ENCODE results near the gene PYCR2. TPM values are rescaled to one million over a fixed set of nuclear protein-coding genes. Genes with fewer than 3 reads are reported as not detected.
"Not testable (repeated sequence)": the region's sequence is repeated elsewhere in the genome, so short reads cannot be mapped to it uniquely, and the experiment has no call there.

Gene PYCR2
- total RNA-seq, 1 donor from 2014 or later, result 19.5 TPM

GRCh38 chr1:225889743-225890142 lies 34.3 kb downstream of the PYCR2 start:
- peaks cover 5% of the 10 kb centered on the region for H3K27me3 ChIP-seq (ENCODE audit: control insufficient read depth, insufficient read depth, low read length)
- no peaks in the 10 kb centered on the region for H3K36me3 ChIP-seq (ENCODE audit: control insufficient read depth, insufficient read depth, low read length)
- no peak for DNase-seq (ENCODE audit: low read depth)
- TF ChIP-seq, protein P1, sequence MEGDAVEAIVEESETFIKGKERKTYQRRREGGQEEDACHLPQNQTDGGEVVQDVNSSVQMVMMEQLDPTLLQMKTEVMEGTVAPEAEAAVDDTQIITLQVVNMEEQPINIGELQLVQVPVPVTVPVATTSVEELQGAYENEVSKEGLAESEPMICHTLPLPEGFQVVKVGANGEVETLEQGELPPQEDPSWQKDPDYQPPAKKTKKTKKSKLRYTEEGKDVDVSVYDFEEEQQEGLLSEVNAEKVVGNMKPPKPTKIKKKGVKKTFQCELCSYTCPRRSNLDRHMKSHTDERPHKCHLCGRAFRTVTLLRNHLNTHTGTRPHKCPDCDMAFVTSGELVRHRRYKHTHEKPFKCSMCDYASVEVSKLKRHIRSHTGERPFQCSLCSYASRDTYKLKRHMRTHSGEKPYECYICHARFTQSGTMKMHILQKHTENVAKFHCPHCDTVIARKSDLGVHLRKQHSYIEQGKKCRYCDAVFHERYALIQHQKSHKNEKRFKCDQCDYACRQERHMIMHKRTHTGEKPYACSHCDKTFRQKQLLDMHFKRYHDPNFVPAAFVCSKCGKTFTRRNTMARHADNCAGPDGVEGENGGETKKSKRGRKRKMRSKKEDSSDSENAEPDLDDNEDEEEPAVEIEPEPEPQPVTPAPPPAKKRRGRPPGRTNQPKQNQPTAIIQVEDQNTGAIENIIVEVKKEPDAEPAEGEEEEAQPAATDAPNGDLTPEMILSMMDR (IDR thresholded peaks at IDR 0.05; ENCODE audit: insufficient read depth, low read length, severe bottlenecking), result no peak
- no peak overlapping the region for H3K4me3 ChIP-seq (ENCODE audit: low read depth, low read length)
- FAIRE-seq, result no peak

GRCh38 chr1:225888898-225889601 lies 35.0 kb downstream of the PYCR2 start, which contains the start of gene LEFTY1:
TSS of gene LEFTY1 (minus strand) at chr1:225889146. CDS start at chr1:225889066, 80 bp downstream.
- H3K27me3 ChIP-seq (ENCODE audit: control insufficient read depth, insufficient read depth, low read length), result peaks cover 5% of the 10 kb centered on the region
- H3K36me3 ChIP-seq (ENCODE audit: control insufficient read depth, insufficient read depth, low read length), result no peaks in the 10 kb centered on the region
- DNase-seq (ENCODE audit: low read depth) (no peak), FAIRE-seq (no peak)
- TF ChIP-seq, protein P1 (IDR thresholded peaks at IDR 0.05; ENCODE audit: insufficient read depth, low read length, severe bottlenecking), result no peak
- H3K4me3 ChIP-seq (ENCODE audit: low read depth, low read length), result no peak within 1 kb of the TSS

DNA sequence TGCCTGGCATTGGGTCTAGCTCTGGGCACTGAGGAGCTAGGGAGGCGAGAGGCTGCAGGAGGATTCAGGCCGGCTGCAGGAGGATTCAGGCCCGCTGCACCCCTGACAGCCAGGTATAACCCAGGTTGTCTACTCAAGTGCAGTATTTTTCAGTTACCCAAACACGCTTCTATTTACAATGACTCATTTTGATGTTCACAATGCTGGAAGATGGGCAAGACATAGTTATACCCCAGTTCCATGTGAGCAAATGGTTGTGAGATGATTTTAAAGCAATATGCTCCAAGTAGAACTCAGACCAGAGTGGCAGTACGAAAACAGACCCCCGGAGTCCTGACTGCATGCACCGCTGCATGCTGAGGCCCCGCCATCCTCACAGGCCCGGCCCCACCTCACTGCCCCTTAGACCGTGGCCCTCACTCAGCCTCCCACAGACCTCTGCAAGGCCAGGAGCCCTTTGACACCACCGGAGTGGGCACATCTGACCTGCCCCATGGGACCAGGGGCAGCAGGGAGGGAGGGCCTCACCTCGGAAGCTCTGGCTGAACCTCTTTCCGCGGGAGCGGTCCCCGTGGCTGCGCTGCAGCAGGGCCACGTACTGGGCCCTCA lies 35.7 kb downstream of the PYCR2 start:
- DNase-seq (ENCODE audit: low read depth) (no peak), FAIRE-seq (no peak)
- TF ChIP-seq, protein P1 (IDR thresholded peaks at IDR 0.05; ENCODE audit: insufficient read depth, low read length, severe bottlenecking), result no peak
- H3K27me3 ChIP-seq (ENCODE audit: control insufficient read depth, insufficient read depth, low read length), result peaks cover 5% of the 10 kb centered on the region
- no peaks in the 10 kb centered on the region for H3K36me3 ChIP-seq (ENCODE audit: control insufficient read depth, insufficient read depth, low read length)
- no peak overlapping the region for H3K4me3 ChIP-seq (ENCODE audit: low read depth, low read length)

- H3K4me3 ChIP-seq (ENCODE audit: low read depth, low read length); H3K36me3 ChIP-seq (ENCODE audit: control insufficient read depth, insufficient read depth, low read length); DNase-seq (ENCODE audit: low read depth); H3K27me3 ChIP-seq (ENCODE audit: control insufficient read depth, insufficient read depth, low read length); FAIRE-seq: not testable (repeated sequence)
Measured at GRCh38 chr1:225887554-225888288, 36.3 kb downstream of the PYCR2 start.

DNA sequence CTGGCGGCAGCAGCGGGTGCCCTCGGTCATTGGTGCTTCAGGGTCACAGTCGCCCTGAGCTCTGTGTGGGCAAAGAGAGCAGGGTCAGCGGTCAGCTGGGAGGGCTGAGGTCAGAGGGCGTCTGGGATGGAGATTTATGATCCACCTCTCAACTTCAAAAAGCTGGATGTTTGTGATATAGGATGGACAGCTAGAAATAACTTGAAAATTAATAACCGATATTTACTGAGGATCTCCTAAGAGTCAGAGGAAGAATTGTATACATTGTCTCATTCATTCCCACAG lies 37.1 kb downstream of the PYCR2 start:
- DNase-seq (ENCODE audit: low read depth) (no peak), FAIRE-seq (no peak)
- Histone ChIP-seq H3K4me3 (ENCODE audit: low read depth, low read length) (no peak overlapping the region), H3K36me3 (ENCODE audit: control insufficient read depth, insufficient read depth, low read length) (no peaks in the 10 kb centered on the region), H3K27me3 (ENCODE audit: control insufficient read depth, insufficient read depth, low read length) (peaks cover 5% of the 10 kb centered on the region)
- TF ChIP-seq, protein P1 (IDR thresholded peaks at IDR 0.05; ENCODE audit: insufficient read depth, low read length, severe bottlenecking), result no peak
